Neural progenitor cell (in vitro differentiated cells): Measurements from ENCODE around the gene GLMP.

Experiments
- CTCF ChIP-seq: fragments of 200-600 bp; sonication (generic); IDR thresholded peaks from 2 replicates; pipeline ENCODE4 v1.5.1; 2017; ENCODE audit warnings: antibody characterized with exemption, mild to moderate bottlenecking
- EZH2 ChIP-seq: fragments of 200-600 bp; sonication (generic); IDR thresholded peaks from 2 replicates; pipeline ENCODE4 v1.6.1; 2017; ENCODE audit warnings: antibody characterized with exemption, mild to moderate bottlenecking, moderate library complexity
- EZH2phosphoT487 ChIP-seq: fragments of 200-600 bp; sonication (generic); IDR thresholded peaks from 2 replicates; pipeline ENCODE4 v1.6.1; 2017; ENCODE audit warnings: antibody characterized with exemption

GRCh38 chr1:156320560-156320959 is 25.1 kb upstream of the GLMP start:
- TF ChIP-seq CTCF (no peak), EZH2 (no peak), EZH2phosphoT487 (no peak)
